Measurements from ENCODE around the gene DNAJC13. TPM values are rescaled to one million over a fixed set of nuclear protein-coding genes. Genes with fewer than 3 reads are reported as not detected.
A peak's percentile ranks its signal among the peaks of the same experiment; 100 is the strongest.
"Not testable (repeated sequence)": the region's sequence is repeated elsewhere in the genome, so short reads cannot be mapped to it uniquely, and the experiment has no call there.

DNAJC13 gene
- total RNA-seq, 2 experiments from 2014 or later = 29.9 to 32.0 TPM

DNA sequence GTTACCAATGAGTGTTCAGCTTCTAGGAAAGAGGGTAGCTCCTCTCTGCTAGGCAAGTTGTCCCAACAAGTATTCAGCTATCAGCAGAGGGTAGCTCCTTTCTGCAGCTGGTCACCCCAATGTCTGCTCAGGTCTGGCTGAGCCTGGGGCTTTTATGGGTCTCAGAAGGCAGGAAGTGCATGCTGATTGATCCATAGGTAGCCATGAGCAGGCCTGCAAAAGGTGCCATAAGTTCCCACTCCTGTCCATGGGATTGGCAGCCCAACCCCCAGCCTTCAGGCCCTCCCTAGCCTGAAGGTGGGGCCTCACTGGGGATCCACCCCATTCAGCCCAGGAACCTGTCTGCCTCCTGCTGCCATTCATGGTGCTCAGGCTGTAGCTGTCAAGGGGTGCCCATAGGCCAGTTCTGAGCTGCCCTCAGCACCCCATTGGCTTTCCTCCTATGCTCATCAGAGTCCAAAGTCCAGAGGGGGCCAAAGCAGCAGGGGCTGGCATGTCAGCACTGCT is 34.6 kb upstream of the DNAJC13 start:
- TF ChIP-seq, protein P1, sequence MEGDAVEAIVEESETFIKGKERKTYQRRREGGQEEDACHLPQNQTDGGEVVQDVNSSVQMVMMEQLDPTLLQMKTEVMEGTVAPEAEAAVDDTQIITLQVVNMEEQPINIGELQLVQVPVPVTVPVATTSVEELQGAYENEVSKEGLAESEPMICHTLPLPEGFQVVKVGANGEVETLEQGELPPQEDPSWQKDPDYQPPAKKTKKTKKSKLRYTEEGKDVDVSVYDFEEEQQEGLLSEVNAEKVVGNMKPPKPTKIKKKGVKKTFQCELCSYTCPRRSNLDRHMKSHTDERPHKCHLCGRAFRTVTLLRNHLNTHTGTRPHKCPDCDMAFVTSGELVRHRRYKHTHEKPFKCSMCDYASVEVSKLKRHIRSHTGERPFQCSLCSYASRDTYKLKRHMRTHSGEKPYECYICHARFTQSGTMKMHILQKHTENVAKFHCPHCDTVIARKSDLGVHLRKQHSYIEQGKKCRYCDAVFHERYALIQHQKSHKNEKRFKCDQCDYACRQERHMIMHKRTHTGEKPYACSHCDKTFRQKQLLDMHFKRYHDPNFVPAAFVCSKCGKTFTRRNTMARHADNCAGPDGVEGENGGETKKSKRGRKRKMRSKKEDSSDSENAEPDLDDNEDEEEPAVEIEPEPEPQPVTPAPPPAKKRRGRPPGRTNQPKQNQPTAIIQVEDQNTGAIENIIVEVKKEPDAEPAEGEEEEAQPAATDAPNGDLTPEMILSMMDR (IDR thresholded peaks at IDR 0.05) = no peak
- H3K27ac Mint-ChIP-seq = no peak overlapping the region
- no peaks in the 10 kb centered on the region for H3K36me3 Mint-ChIP-seq (ENCODE audit: low read depth)
- H3K4me3 Mint-ChIP-seq = no peak overlapping the region
- intact Hi-C loops (cut with micrococcal nuclease) = no loop called here
- CTCF ChIA-PET = interaction anchor here (1.1 kb wide), 1 partner anchor 40 kb away, joined by 3 read pairs; no protein-coding TSS in a partner anchor
- POLR2A ChIA-PET = no interaction called here
- peaks cover 1% of the 10 kb centered on the region for H3K4me1 Mint-ChIP-seq (ENCODE audit: low read depth)
- peaks cover 9% of the 10 kb centered on the region for H3K27me3 Mint-ChIP-seq
- ATAC-seq (no peak), DNase-seq (no peak)
- H3K9me3 Mint-ChIP-seq = no peaks in the 10 kb centered on the region

DNA sequence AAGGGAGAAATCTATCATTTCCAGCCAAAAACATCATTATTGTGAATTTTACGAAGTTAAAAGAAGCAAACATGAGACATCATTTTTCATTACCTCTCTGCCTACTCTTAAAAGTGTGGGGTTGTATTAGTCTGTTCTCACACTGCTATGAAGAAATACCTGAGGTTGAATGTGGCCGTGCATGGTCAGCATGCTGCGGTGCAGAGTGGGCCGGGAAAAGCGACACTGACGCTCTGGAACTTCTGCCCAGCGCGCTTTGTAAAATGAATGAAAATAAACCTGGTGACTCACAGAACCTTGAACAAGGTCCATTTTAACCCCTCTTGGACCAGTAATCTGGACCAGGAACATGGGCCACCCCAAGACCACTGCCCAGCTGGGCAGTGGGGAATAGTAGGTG is 31.0 kb upstream of the DNAJC13 start:
- H3K9me3 Mint-ChIP-seq = no peaks in the 10 kb centered on the region
- TF ChIP-seq, protein P1 (IDR thresholded peaks at IDR 0.05) = no peak
- CTCF ChIA-PET = no interaction called here
- peaks cover 3% of the 10 kb centered on the region for H3K27me3 Mint-ChIP-seq
- ATAC-seq = no peak
- no peak for DNase-seq
- POLR2A ChIA-PET = no interaction called here
- H3K4me3 Mint-ChIP-seq = no peak overlapping the region
- no peaks in the 10 kb centered on the region for H3K36me3 Mint-ChIP-seq (ENCODE audit: low read depth)
- intact Hi-C loops (cut with micrococcal nuclease) = no loop called here
- H3K27ac Mint-ChIP-seq = no peak overlapping the region
- no peaks in the 10 kb centered on the region for H3K4me1 Mint-ChIP-seq (ENCODE audit: low read depth)

DNA sequence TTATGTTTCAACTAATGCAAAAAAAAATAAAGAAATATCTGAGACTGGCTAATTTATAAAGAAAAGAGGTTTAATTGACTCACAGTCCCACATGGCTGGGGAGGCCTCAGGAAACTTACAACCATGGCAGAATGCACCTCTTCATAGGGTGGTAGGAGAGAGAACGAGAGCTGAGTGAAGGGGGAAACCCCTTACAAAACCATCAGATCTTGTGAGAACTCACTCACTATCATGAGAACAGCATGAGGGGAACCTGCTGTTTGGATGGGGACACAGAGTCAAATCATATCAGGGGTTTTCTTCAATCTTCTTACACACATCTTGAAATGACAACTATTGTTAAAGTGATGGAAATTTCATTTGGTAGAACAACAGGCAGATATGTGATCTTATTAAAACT is 24.6 kb upstream of the DNAJC13 start:
- H3K4me1 Mint-ChIP-seq (ENCODE audit: low read depth); CTCF ChIA-PET; intact Hi-C loops (cut with micrococcal nuclease); H3K27ac Mint-ChIP-seq; DNase-seq; H3K36me3 Mint-ChIP-seq (ENCODE audit: low read depth); H3K9me3 Mint-ChIP-seq; H3K27me3 Mint-ChIP-seq; H3K4me3 Mint-ChIP-seq; POLR2A ChIA-PET: not testable (repeated sequence)
- peak; percentile 42 for ATAC-seq

DNA sequence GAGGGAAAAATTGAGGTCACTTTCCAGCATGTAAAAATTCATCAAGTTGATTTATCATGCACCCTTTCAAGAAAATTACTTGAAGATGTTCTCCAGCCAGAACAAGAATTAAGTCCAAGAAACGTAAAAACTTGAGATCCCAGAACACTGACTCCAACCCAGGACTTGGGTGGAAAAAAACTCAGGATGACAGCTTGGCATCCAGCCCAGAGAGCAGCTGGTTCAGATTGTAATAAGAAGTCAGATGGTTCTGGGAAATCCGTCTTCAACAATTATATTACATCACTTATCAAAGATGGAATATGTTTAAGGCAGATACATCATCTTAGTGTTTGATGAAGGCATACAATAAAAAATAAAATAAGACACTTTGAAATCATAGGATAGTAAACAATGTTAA is 23.0 kb upstream of the DNAJC13 start:
- H3K9me3 Mint-ChIP-seq = no peaks in the 10 kb centered on the region
- intact Hi-C loops (cut with micrococcal nuclease) = no loop called here
- ChIA-PET POLR2A (no interaction called here), CTCF (interaction anchor here (1.9 kb wide), 1 partner anchor 51 kb away, joined by 4 read pairs; no protein-coding TSS in a partner anchor)
- no peaks in the 10 kb centered on the region for H3K4me1 Mint-ChIP-seq (ENCODE audit: low read depth)
- no peak overlapping the region for H3K4me3 Mint-ChIP-seq
- DNase-seq (no peak), ATAC-seq (no peak)
- H3K36me3 Mint-ChIP-seq (ENCODE audit: low read depth) = no peaks in the 10 kb centered on the region
- H3K27me3 Mint-ChIP-seq = no peaks in the 10 kb centered on the region
- H3K27ac Mint-ChIP-seq = no peak overlapping the region
- TF ChIP-seq, protein P1 (IDR thresholded peaks at IDR 0.05) = no peak

DNA sequence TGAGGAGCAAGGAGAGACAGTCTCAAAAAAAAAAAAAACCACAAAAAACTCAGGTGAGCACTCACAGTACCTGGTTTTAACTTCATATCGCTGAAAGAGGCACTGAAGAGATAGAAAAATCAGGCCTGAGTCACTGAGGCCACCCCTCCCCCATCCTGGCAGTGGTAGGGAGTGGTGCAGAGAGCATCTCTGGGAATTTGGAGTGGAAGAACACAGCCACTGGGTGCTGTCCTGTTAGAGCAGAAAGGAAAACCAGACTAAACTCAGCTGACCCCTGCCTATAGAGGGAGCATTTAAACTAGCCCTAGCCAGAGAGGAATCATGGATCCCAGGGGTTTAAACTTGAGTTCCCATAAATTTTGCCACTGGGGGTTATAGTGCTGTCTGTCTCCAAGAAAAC is 22.2 kb upstream of the DNAJC13 start:
- ChIA-PET POLR2A (no interaction called here), CTCF (interaction anchor here (1.9 kb wide), 1 partner anchor 52 kb away, joined by 4 read pairs; no protein-coding TSS in a partner anchor)
- Mint-ChIP-seq H3K4me1 (ENCODE audit: low read depth) (no peaks in the 10 kb centered on the region), H3K4me3 (no peak overlapping the region), H3K27me3 (no peaks in the 10 kb centered on the region), H3K9me3 (no peaks in the 10 kb centered on the region), H3K27ac (no peak overlapping the region), H3K36me3 (ENCODE audit: low read depth) (no peaks in the 10 kb centered on the region)
- ATAC-seq (no peak), DNase-seq (no peak)
- intact Hi-C loops (cut with micrococcal nuclease) = no loop called here
- TF ChIP-seq, protein P1 (IDR thresholded peaks at IDR 0.05) = no peak
